Endothelial cell of umbilical vein (primary cell): ENCODE data around the gene AIG1. TPM values are rescaled to one million over a fixed set of nuclear protein-coding genes. Genes with fewer than 3 reads are reported as not detected.

Experiments used
- BruUV-seq: library from RNA; stranded (reverse); fragments of 400-500 nt; replicated peaks from 2 replicates; lab custom pipeline; 2021; lab: Mats Ljungman, UMichigan
- CTCF ChIA-PET: fragments of 300-600, 350-600 bp; sonication (Branson Sonifier 250); formaldehyde crosslinking; loops from one replicate; lab custom pipeline; 2021; ENCODE audit warnings: antibody characterized with exemption, inconsistent platforms; lab: Charles Lee
- POLR2A ChIA-PET: fragments of 300-600, 350-600 bp; sonication (Branson Sonifier 250); formaldehyde crosslinking; loops from one replicate; lab custom pipeline; 2021; ENCODE audit warnings: antibody characterized with exemption, inconsistent platforms; lab: Charles Lee
- DNase-seq: peaks from one replicate; pipeline ENCODE4 v3.0.0-alpha.2; 2011; ENCODE audit warnings: low read depth, low spot score
- FAIRE-seq: peaks from 2 replicates; lab custom pipeline; 2011; peaks lifted over from hg19 to GRCh38; lab: Jason Lieb, UNC
- H2AFZ ChIP-seq: 2 replicates; pipeline ENCODE4 v1.6.0; 2012; ENCODE audit warnings: low read depth, low read length, control low read depth, inconsistent platforms
- H3K27ac ChIP-seq: 2 replicates; pipeline ENCODE4 v1.5.1; 2011; ENCODE audit warnings: low read depth, mild to moderate bottlenecking, control low read depth, low read length, moderate library complexity; ENCODE audit not compliant: insufficient read depth
- H3K27me3 ChIP-seq, 2 experiments: 2 replicates each; pipeline versions ENCODE4 v1.6.0 to v1.6.1; 2011; ENCODE audit warnings: low read length in 2 of 2, mixed read lengths in 1 of 2; ENCODE audit not compliant: control insufficient read depth in 2 of 2, insufficient read depth in 2 of 2
- H3K36me3 ChIP-seq, 2 experiments: 2 replicates in 1 of 2; 3 replicates in 1 of 2; pipeline ENCODE4 v1.5.1; 2011; ENCODE audit warnings: low read length in 2 of 2, mild to moderate bottlenecking in 1 of 2, moderate library complexity in 1 of 2; ENCODE audit not compliant: control insufficient read depth in 2 of 2, insufficient read depth in 2 of 2; ENCODE audit errors: extremely low read depth in 1 of 2
- H3K4me1 ChIP-seq: 3 replicates; pipeline ENCODE4 v1.5.1; 2011; ENCODE audit warnings: mild to moderate bottlenecking, low read length; ENCODE audit not compliant: control insufficient read depth, insufficient read depth; ENCODE audit errors: extremely low read depth
- H3K4me2 ChIP-seq: 2 replicates; pipeline ENCODE4 v1.6.1; 2011; ENCODE audit warnings: low read length, control low read depth, mixed read lengths; ENCODE audit not compliant: insufficient read depth
- H3K4me3 ChIP-seq, 3 experiments: fragments of 200-600 bp in 1 of 3; sonication (generic), shearing (Covaris generic) in 1 of 3; replicated peaks in 1 of 3; 2 replicates each; pipeline ENCODE4 v1.5.1; 2011 to 2016; ENCODE audit warnings: control low read depth in 3 of 3, low read length in 3 of 3, mild to moderate bottlenecking in 2 of 3, inconsistent platforms in 1 of 3, low read depth in 1 of 3, moderate library complexity in 1 of 3; ENCODE audit not compliant: insufficient read depth in 1 of 3
- H3K79me2 ChIP-seq: 2 replicates; pipeline ENCODE4 v1.6.0; 2012; ENCODE audit warnings: low read length, inconsistent platforms; ENCODE audit not compliant: control insufficient read depth, insufficient read depth
- H3K9ac ChIP-seq: replicated peaks from 2 replicates; pipeline ENCODE3; 2011; ENCODE audit warnings: low read length, control low read depth; ENCODE audit not compliant: insufficient read depth; ENCODE audit errors: extremely low read depth
- H3K9me1 ChIP-seq: replicated peaks from 3 replicates; pipeline ENCODE4 v1.6.0; 2011; ENCODE audit warnings: mild to moderate bottlenecking, low read length; ENCODE audit not compliant: control insufficient read depth, insufficient read depth; ENCODE audit errors: extremely low read depth
- H3K9me3 ChIP-seq: replicated peaks from 2 replicates; pipeline ENCODE4 v1.5.1; 2012; ENCODE audit warnings: low read length, inconsistent platforms; ENCODE audit not compliant: control insufficient read depth, insufficient read depth
- H4K20me1 ChIP-seq: replicated peaks from 2 replicates; pipeline ENCODE3; 2011; ENCODE audit warnings: mild to moderate bottlenecking, low read length; ENCODE audit not compliant: control insufficient read depth, insufficient read depth; ENCODE audit errors: extremely low read depth
- CTCF ChIP-seq, 2 donors: IDR thresholded peaks; 1 replicate in 1 of 2; 2 replicates in 1 of 2; pipeline ENCODE4 v1.5.1; 2011; ENCODE audit warnings: low read length in 2 of 2, mild to moderate bottlenecking in 2 of 2, moderate library complexity in 2 of 2, control low read depth in 1 of 2, inconsistent platforms in 1 of 2, low read depth in 1 of 2; ENCODE audit not compliant: insufficient read depth in 1 of 2; ENCODE audit errors: extremely low read depth in 1 of 2
- EZH2 ChIP-seq: IDR thresholded peaks from 2 replicates; pipeline ENCODE4 v1.6.1; 2012; ENCODE audit warnings: borderline replicate concordance, low read depth, mild to moderate bottlenecking, moderate library complexity, low read length, inconsistent platforms; ENCODE audit not compliant: severe bottlenecking
- FOS ChIP-seq: IDR thresholded peaks from 2 replicates; pipeline ENCODE4 v1.6.1; 2011; ENCODE audit warnings: mild to moderate bottlenecking, low read length, moderate library complexity, borderline replicate concordance; ENCODE audit not compliant: insufficient read depth
- JUN ChIP-seq: IDR thresholded peaks from 2 replicates; pipeline ENCODE4 v1.6.1; 2011; ENCODE audit warnings: borderline replicate concordance, low read depth; ENCODE audit not compliant: insufficient read length, insufficient read depth
- MYC ChIP-seq: IDR thresholded peaks from one replicate; pipeline ENCODE4 v1.6.1; 2011; ENCODE audit warnings: mild to moderate bottlenecking, low read depth, low read length
- POLR2A ChIP-seq: IDR thresholded peaks from 2 replicates; pipeline ENCODE4 v1.6.1; 2012; ENCODE audit warnings: low read depth, mild to moderate bottlenecking, control low read depth, low read length
- POLR2AphosphoS5 ChIP-seq: IDR thresholded peaks from 2 replicates; pipeline ENCODE4 v1.6.1; 2012; ENCODE audit warnings: low read depth, mild to moderate bottlenecking, control low read depth, low read length, moderate library complexity; ENCODE audit not compliant: insufficient read depth
- dilution Hi-C: fragments of 300-500 bp; cut with MboI; formaldehyde crosslinking; loops from one replicate; pipeline ENCODE4 v1.15.0; 2019; ENCODE audit warnings: low sequenced_read_pairs; ENCODE audit not compliant: extremely low pct_ligation_motif_present
- intact Hi-C: fragments of 100-400 bp; cut with micrococcal nuclease; formaldehyde crosslinking; loops from one replicate; pipeline ENCODE4 v1.10.0; 2022
- polyA plus RNA-seq, 4 experiments: library from polyadenylated mRNA; depleted of rRNA in 3 of 4; stranded (reverse) in 3 of 4; unstranded in 1 of 4; fragments of >200 nt; gene quantifications; 2 replicates each; pipeline versions ENCODE4 v1.2.1 to v1.2.3, GENCODE V29; 2011 to 2012; ENCODE audit warnings: missing spikeins in 1 of 4
- total RNA-seq: library from RNA; stranded (reverse); gene quantifications from 2 replicates; pipeline ENCODE4 v1.2.3, GENCODE V29; 2021

AIG1 gene
- total and polyA plus RNA-seq, 2 donors (not counting 3 experiments of a cell fraction or from before 2014, with no cell fraction given) = 17.7 to 22.7 TPM

- no peak overlapping the region for H3K4me2 ChIP-seq
- no peaks in the 10 kb centered on the region for H4K20me1 ChIP-seq
- H3K9me3 ChIP-seq = no peaks in the 10 kb centered on the region
- dilution Hi-C loops = no loop called here
- no peak overlapping the region for H3K4me3 ChIP-seq
- no peaks in the 10 kb centered on the region for H3K9me1 ChIP-seq
- BruUV-seq = no TSS peak
- no peak for DNase-seq
- ChIA-PET POLR2A (no interaction called here), CTCF (no interaction called here)
- H2AFZ ChIP-seq = no peak overlapping the region
- no peak for TF ChIP-seq JUN
- TF ChIP-seq CTCF (IDR thresholded peaks at IDR 0.05; ENCODE audit: extremely low read depth in 1 of 2, insufficient read depth in 1 of 2, low read depth in 1 of 2, low read length in 2 of 2) = no peak
- no peak for TF ChIP-seq EZH2
- TF ChIP-seq MYC = no peak
- no peak for TF ChIP-seq POLR2A
- no peak for TF ChIP-seq FOS
- TF ChIP-seq POLR2AphosphoS5 = no peak
- H3K27ac ChIP-seq = no peak overlapping the region
- no peak for FAIRE-seq
- intact Hi-C loops = no loop called here
- H3K9ac ChIP-seq = no peak overlapping the region
- no peaks in the 10 kb centered on the region for H3K79me2 ChIP-seq
- no peaks in the 10 kb centered on the region for H3K36me3 ChIP-seq
- no peaks in the 10 kb centered on the region for H3K27me3 ChIP-seq
- no peaks in the 10 kb centered on the region for H3K4me1 ChIP-seq
These were observed 118.4 kb downstream of the AIG1 start for GRCh38 chr6:143179096-143179495.
